GM18520 (cell line): ENCODE results near the gene LKAAEAR1.
A peak's percentile ranks its signal among the peaks of the same experiment; 100 is the strongest.

Experiments used
- ATAC-seq: cut with Tn5 transposase; IDR thresholded peaks from one replicate; pipeline ENCODE4 v1.9.1; 2021; ENCODE audit not compliant: unreplicated experiment

Gene LKAAEAR1

GRCh38 chr20:64069209-64069613 lies 15.0 kb downstream of the LKAAEAR1 start:
- ATAC-seq = no peak

- ATAC-seq = no peak
These were observed 15.6 kb downstream of the LKAAEAR1 start for GRCh38 chr20:64068386-64069208.

DNA sequence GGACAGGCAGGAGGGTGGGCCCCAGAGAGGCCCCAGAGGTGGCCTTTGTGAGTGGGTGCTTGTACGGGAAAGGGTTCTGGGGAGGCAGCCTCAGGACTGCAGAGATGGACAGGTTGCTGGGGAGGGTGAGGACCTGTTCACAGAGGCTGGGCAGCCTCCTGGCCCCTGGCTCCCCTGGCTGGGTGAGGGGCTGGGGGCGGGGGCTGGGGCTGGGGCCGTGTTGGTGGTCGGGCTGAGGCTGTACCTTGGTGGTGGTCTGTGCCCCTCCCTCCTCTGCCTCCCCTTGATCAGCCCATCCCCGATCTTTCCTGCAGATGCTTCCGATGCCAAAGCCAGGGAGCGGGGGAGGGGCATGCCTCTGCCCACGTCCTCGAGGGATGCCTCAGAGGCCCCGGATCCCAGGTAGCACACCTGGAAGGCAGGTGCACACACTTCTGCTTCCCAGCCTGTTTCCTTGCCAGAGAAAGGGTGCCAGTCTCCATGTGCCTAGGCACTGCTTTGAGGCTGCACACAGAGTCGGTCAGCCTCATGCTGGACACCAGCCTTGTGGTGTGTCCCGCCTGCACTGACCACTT lies 16.4 kb downstream of the LKAAEAR1 start:
- no peak for ATAC-seq

- no peak for ATAC-seq
These were observed 17.1 kb downstream of the LKAAEAR1 start for GRCh38 chr20:64067005-64067632.

DNA sequence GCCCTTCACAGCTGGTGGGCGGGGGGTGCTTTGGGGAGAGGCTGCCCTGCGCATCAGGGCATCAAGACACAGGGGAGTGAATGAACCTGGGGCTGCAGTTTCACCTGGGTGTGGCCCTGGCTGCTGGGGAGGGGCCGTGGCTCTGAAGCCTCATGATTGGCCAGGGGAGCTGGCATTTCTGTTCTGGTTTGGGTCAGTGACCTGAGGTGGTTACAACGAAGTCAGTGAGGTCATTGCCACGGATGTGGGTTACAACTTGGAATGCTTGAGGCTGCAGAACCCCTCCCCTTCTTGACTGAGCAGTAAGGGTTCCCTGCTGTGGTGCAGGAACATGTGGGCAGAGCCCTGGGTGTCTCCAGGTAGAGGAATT lies 18.2 kb downstream of the LKAAEAR1 start:
- peak; percentile 35 for ATAC-seq

- ATAC-seq = no peak
These were observed 18.9 kb downstream of the LKAAEAR1 start for GRCh38 chr20:64065062-64065973.

GRCh38 chr20:64064145-64064698 lies 20.0 kb downstream of the LKAAEAR1 start:
- no peak for ATAC-seq

- ATAC-seq = no peak
These were observed 20.6 kb downstream of the LKAAEAR1 start for GRCh38 chr20:64063389-64064144.

- peak; percentile 74 for ATAC-seq
These were observed 21.4 kb downstream of the LKAAEAR1 start, which contains the start of gene TCEA2 for GRCh38 chr20:64062596-64063388. TSS of gene TCEA2 (plus strand) at chr20:64063198. CDS start at chr20:64063313, 115 bp downstream.

DNA sequence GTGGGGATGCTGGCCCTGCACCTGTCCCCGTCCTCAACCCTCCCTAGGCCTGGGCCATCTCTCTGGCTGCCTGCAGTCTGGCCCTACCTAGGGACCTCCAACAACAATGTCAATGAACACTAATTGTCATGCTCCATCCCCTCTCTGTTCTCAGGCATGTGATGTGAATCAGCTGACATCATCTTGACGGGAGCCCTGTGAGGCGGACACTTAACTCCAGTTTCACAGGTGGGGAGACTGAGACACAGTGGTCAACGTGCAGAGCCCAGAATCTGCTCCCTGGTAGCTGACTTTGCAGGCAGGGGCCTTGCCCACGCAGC lies 22.0 kb downstream of the LKAAEAR1 start:
- ATAC-seq = no peak

DNA sequence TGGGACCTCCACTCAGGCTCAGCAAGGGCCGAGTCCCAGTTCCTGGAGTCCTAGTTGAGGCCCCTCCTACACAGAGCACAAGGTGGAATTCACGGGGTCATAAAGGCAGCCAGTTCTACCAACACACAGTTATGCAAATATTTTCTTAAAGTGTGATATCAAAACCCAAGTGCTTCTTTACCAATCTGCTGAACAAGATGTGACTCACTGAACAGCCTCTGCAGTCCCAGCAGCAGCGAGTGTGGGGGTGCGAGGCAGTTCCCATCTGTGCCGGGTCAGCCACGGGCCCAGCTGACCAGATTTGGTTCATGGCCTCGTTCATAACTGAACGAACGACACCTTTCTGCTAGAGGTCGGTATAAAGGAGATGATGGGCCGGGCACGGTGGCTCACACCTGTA lies 25.7 kb downstream of the LKAAEAR1 start:
- ATAC-seq = no peak

DNA sequence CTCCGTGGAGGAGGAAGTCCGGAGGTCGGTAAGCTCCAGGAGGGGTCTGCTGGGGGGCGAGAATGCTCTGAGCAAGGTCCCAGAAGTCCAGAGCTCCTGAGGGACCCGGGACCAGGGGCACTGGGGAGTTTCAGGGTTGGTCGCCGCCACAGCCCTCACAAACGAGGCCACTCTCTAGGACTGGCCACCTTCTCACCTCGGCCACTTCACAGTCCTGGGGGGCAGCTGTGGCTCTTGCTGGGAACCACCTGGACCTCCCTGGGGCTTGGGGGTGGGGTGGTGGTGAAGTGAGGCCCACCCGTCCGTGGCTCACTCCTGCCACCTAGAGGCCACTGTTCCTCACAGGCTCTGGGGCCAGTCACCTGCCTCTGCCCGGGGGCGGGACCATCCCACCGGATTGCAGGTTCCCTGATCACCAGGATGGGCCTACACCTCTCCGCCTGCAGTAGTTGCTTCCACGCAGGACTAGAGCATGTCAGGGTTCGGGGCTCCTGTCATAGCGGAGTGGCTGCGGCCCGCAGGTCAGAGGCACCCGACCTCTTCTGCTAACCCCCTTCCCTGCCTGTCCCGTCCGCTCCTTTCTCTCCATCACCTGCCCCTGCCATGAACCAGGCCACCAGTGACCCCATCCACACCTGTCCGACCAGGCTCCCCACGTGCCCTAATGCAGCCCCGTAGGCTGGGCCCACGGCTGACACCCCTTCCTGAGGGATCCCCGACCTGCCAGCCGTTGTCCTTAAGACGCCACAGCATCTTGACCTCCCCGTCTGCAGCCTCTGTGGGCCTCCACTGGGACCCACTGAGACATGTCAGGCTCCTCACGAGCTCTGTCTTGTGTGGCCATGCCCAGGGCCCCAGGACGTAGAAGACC lies 26.3 kb downstream of the LKAAEAR1 start:
- no peak for ATAC-seq

DNA sequence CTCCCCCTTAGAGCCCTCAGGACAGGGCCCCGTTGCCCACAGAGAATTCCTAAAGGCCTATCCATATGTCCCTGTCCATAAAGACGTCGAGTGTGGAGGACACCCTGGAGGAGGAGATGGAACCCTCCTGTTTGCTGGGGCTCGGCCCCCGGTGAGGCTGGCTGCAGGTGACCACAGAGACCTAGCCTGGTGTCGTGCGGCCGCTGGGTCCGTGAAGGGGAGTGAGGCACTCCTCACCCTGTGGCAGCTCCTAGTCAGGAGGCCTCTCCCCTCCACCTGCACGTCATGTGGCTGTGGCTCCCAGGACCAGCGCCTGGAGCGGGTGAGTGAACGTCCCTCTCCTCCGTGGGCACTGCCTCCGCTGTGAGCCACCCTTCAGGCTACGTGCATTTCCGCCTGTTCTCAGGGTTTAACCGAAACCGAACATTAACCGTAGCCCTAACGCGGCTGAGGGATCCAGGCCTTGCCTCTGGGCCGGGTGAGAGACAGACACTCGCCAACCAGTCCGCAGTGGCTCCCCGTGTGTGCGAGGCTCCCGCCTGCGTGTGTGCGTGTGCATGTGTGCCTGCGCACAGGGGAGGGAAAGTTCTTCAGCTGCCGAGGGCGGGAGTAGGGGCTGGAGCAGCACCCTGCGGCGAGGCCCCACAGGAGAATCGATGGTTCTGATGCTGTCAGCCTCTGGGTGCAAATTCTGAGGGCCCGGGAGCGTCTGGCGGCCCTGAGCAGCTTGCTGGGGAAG lies 27.1 kb downstream of the LKAAEAR1 start:
- ATAC-seq = no peak

GRCh38 chr20:64056639-64056888 lies 27.6 kb downstream of the LKAAEAR1 start:
- ATAC-seq = no peak

- ATAC-seq = no peak
These were observed 28.1 kb downstream of the LKAAEAR1 start for GRCh38 chr20:64055893-64056638.

DNA sequence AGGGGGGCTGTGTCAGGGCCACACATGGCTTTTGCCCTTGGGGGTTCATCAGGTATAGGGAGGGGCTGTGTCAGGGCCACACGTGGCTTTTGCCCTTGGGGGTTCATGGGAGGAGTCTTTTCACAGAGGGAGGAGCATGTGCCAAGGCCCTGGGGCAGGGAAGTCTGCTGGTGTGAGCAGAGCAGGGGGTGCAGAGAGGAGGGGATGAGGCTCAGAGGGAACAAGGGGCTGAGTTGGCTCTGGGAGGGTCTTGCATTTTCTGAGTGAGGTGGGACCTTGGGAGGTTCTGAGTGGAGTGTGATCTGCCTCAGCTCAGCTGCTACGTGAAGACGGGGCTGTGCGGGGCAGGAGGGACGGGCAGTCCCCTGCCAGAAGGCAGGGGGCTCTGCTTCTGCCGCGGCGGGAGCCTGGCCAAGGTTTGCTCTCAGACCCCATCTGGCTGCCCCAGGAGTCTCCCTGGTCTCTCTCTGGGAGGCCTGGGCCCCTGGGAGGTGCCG lies 28.8 kb downstream of the LKAAEAR1 start:
- ATAC-seq = no peak
